Ishikawa (cell line): ENCODE measurements around the gene CD82.

Experiments
- CEBPB ChIP-seq: IDR thresholded peaks from 2 replicates; pipeline ENCODE4 v1.6.1; 2012
- CREB1 ChIP-seq: IDR thresholded peaks from 2 replicates; pipeline ENCODE4 v1.6.1; 2012; ENCODE audit warnings: low read depth
- EP300 ChIP-seq: IDR thresholded peaks from 2 replicates; pipeline ENCODE4 v1.6.1; 2012; ENCODE audit warnings: borderline replicate concordance
- NFIC ChIP-seq: IDR thresholded peaks from 2 replicates; pipeline ENCODE4 v1.6.1; 2012
- TEAD4 ChIP-seq: IDR thresholded peaks from 2 replicates; pipeline ENCODE4 v1.6.1; 2012
- USF1 ChIP-seq: IDR thresholded peaks from 2 replicates; pipeline ENCODE4 v1.6.1; 2012
- YY1 ChIP-seq: IDR thresholded peaks from 2 replicates; pipeline ENCODE4 v1.6.1; 2012; ENCODE audit warnings: low read depth
- ZBTB7A ChIP-seq: IDR thresholded peaks from 2 replicates; pipeline ENCODE4 v1.6.1; 2012; ENCODE audit warnings: low read depth
- TF ChIP-seq, protein P1 (sequence below): IDR thresholded peaks from 2 replicates; pipeline ENCODE4 v1.6.1; 2012
- TF ChIP-seq, protein P2 (sequence below): IDR thresholded peaks from 2 replicates; pipeline ENCODE4 v1.6.1; 2012; ENCODE audit warnings: low read depth, mild to moderate bottlenecking

GRCh38 chr11:44600839-44601383 lies 35.4 kb downstream of the CD82 start:
- no peak for TF ChIP-seq USF1
- TF ChIP-seq, protein P1, sequence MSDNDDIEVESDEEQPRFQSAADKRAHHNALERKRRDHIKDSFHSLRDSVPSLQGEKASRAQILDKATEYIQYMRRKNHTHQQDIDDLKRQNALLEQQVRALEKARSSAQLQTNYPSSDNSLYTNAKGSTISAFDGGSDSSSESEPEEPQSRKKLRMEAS = no peak
- TF ChIP-seq NFIC = no peak
- no peak for TF ChIP-seq EP300
- TF ChIP-seq, protein P2, sequence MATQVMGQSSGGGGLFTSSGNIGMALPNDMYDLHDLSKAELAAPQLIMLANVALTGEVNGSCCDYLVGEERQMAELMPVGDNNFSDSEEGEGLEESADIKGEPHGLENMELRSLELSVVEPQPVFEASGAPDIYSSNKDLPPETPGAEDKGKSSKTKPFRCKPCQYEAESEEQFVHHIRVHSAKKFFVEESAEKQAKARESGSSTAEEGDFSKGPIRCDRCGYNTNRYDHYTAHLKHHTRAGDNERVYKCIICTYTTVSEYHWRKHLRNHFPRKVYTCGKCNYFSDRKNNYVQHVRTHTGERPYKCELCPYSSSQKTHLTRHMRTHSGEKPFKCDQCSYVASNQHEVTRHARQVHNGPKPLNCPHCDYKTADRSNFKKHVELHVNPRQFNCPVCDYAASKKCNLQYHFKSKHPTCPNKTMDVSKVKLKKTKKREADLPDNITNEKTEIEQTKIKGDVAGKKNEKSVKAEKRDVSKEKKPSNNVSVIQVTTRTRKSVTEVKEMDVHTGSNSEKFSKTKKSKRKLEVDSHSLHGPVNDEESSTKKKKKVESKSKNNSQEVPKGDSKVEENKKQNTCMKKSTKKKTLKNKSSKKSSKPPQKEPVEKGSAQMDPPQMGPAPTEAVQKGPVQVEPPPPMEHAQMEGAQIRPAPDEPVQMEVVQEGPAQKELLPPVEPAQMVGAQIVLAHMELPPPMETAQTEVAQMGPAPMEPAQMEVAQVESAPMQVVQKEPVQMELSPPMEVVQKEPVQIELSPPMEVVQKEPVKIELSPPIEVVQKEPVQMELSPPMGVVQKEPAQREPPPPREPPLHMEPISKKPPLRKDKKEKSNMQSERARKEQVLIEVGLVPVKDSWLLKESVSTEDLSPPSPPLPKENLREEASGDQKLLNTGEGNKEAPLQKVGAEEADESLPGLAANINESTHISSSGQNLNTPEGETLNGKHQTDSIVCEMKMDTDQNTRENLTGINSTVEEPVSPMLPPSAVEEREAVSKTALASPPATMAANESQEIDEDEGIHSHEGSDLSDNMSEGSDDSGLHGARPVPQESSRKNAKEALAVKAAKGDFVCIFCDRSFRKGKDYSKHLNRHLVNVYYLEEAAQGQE = no peak
- no peak for TF ChIP-seq YY1
- no peak for TF ChIP-seq CEBPB
- TF ChIP-seq CREB1 = no peak
- TF ChIP-seq ZBTB7A = no peak
- TF ChIP-seq TEAD4 = no peak
